Caco-2 (cell line): ENCODE data around the gene DNER. TPM values are rescaled to one million over a fixed set of nuclear protein-coding genes. Genes with fewer than 3 reads are reported as not detected.

Source experiments
- BruUV-seq: library from RNA; stranded (reverse); fragments of 400-500 nt; replicated peaks from 2 replicates; lab custom pipeline; 2021; lab: Mats Ljungman, UMichigan
- CTCF ChIA-PET: fragments of 300-600 bp; sonication (Branson Sonifier 250); formaldehyde crosslinking; loops from one replicate; lab custom pipeline; 2022; ENCODE audit warnings: antibody characterized with exemption; lab: Charles Lee
- POLR2A ChIA-PET: fragments of 300-600 bp; sonication (Branson Sonifier 250); formaldehyde crosslinking; loops from one replicate; lab custom pipeline; 2022; ENCODE audit warnings: antibody characterized with exemption; lab: Charles Lee
- DNase-seq, 2 experiments: peaks; one replicate each; pipeline versions ENCODE4 v3.0.0 to v3.0.0-alpha.2; 2020 to 2022
- H3K27me3 ChIP-seq: replicated peaks from 2 replicates; pipeline ENCODE4 v1.6.0; 2011; ENCODE audit warnings: low read length; ENCODE audit not compliant: control insufficient read depth, insufficient read depth
- H3K36me3 ChIP-seq: 2 replicates; pipeline ENCODE4 v1.5.1; 2011; ENCODE audit warnings: low read length; ENCODE audit not compliant: control insufficient read depth, insufficient read depth
- H3K4me1 ChIP-seq: fragments of 250-450 bp; sonication (Bioruptor Pico); 2 replicates; pipeline ENCODE4 v1.5.1; 2020; ENCODE audit warnings: mild to moderate bottlenecking
- H3K4me3 ChIP-seq: 2 replicates; pipeline ENCODE4 v1.5.1; 2011; ENCODE audit warnings: low read depth, mild to moderate bottlenecking, control low read depth, low read length
- H3K9me3 ChIP-seq: fragments of 250-450 bp; sonication (Bioruptor Pico); 2 replicates; pipeline ENCODE4 v1.5.1; 2020; ENCODE audit warnings: mild to moderate bottlenecking, moderate library complexity
- H3K27ac Mint-ChIP-seq: one replicate; pipeline ENCODE4 v1.8.0; 2022; ENCODE audit warnings: mixed read lengths; ENCODE audit not compliant: unreplicated experiment
- H3K27me3 Mint-ChIP-seq: one replicate; pipeline ENCODE4 v1.8.0; 2022; ENCODE audit warnings: mixed read lengths; ENCODE audit not compliant: insufficient read depth, unreplicated experiment
- H3K36me3 Mint-ChIP-seq: one replicate; pipeline ENCODE4 v1.8.0; 2022; ENCODE audit warnings: mild to moderate bottlenecking, mixed read lengths; ENCODE audit not compliant: insufficient read depth, unreplicated experiment
- H3K4me1 Mint-ChIP-seq: one replicate; pipeline ENCODE4 v1.8.0; 2022; ENCODE audit warnings: low read depth, mixed read lengths; ENCODE audit not compliant: unreplicated experiment
- H3K4me3 Mint-ChIP-seq: one replicate; pipeline ENCODE4 v1.8.0; 2022; ENCODE audit warnings: mild to moderate bottlenecking, moderate library complexity, mixed read lengths; ENCODE audit not compliant: unreplicated experiment
- H3K9me3 Mint-ChIP-seq: one replicate; pipeline ENCODE4 v1.8.0; 2022; ENCODE audit warnings: mixed read lengths; ENCODE audit not compliant: unreplicated experiment
- CTCF ChIP-seq, 2 experiments: fragments of 200-600 bp in 1 of 2; IDR thresholded peaks; 1 replicate in 1 of 2; 2 replicates in 1 of 2; pipeline versions ENCODE4 v1.5.1 to v1.8.0; 2011 to 2022; ENCODE audit warnings: antibody characterized with exemption in 1 of 2, control low read depth in 1 of 2, inconsistent platforms in 1 of 2, low read depth in 1 of 2, low read length in 1 of 2, mild to moderate bottlenecking in 1 of 2, moderate library complexity in 1 of 2; ENCODE audit not compliant: insufficient read depth in 1 of 2, severe bottlenecking in 1 of 2, unreplicated experiment in 1 of 2
- intact Hi-C: fragments of 100-400 bp; cut with micrococcal nuclease; formaldehyde crosslinking; loops from one replicate; pipeline ENCODE4 v1.10.0; 2022; ENCODE audit not compliant: unreplicated experiment
- total RNA-seq: library from RNA; stranded (reverse); gene quantifications from 2 replicates; pipeline ENCODE4 v1.2.3, GENCODE V29; 2022

Gene DNER
- total RNA-seq, 1 experiment from 2014 or later = not detected

- H3K27ac Mint-ChIP-seq = peak overlapping the region; percentile 76
- 0 out of 2 replicates have a peak, but pooled peaks cover 3% of the 10 kb centered on the region for H3K9me3 ChIP-seq
- no peak overlapping the region for H3K4me3 Mint-ChIP-seq
- TF ChIP-seq CTCF (IDR thresholded peaks at IDR 0.05; ENCODE audit: insufficient read depth in 1 of 2, low read depth in 1 of 2, low read length in 1 of 2, severe bottlenecking in 1 of 2, unreplicated experiment in 1 of 2) = no peak
- peaks cover 10% of the 10 kb centered on the region for H3K9me3 Mint-ChIP-seq
- H3K27me3 ChIP-seq = no peaks in the 10 kb centered on the region
- CTCF ChIA-PET = no interaction called here
- H3K4me3 ChIP-seq = no peak overlapping the region
- no TSS peak for BruUV-seq
- peaks cover 7% of the 10 kb centered on the region for H3K4me1 Mint-ChIP-seq
- H3K4me1 ChIP-seq = peaks cover 8% of the 10 kb centered on the region
- DNase-seq = no peak
- POLR2A ChIA-PET = no interaction called here
- intact Hi-C loops = no loop called here
- H3K36me3 ChIP-seq = no peaks in the 10 kb centered on the region
- H3K36me3 Mint-ChIP-seq = no peaks in the 10 kb centered on the region
- H3K27me3 Mint-ChIP-seq = no peaks in the 10 kb centered on the region
Observed at GRCh38 chr2:229410264-229410663, 304.1 kb downstream of the DNER start.

- no peak overlapping the region for H3K4me3 ChIP-seq
- POLR2A ChIA-PET = no interaction called here
- peaks cover 8% of the 10 kb centered on the region for H3K4me1 ChIP-seq
- Mint-ChIP-seq H3K27ac (peak overlapping the region; percentile 76), H3K4me3 (no peak overlapping the region), H3K9me3 (peaks cover 10% of the 10 kb centered on the region), H3K36me3 (no peaks in the 10 kb centered on the region), H3K4me1 (peaks cover 7% of the 10 kb centered on the region), H3K27me3 (no peaks in the 10 kb centered on the region)
- H3K9me3 ChIP-seq = 0 out of 2 replicates have a peak, but pooled peaks cover 3% of the 10 kb centered on the region
- no peak for TF ChIP-seq CTCF (IDR thresholded peaks at IDR 0.05; ENCODE audit: insufficient read depth in 1 of 2, low read depth in 1 of 2, low read length in 1 of 2, severe bottlenecking in 1 of 2, unreplicated experiment in 1 of 2)
- intact Hi-C loops = loop anchor here (5.0 kb wide), 1 partner anchor 137 kb away; the partner anchor contains the start of gene PID1
- H3K27me3 ChIP-seq = no peaks in the 10 kb centered on the region
- DNase-seq = no peak
- H3K36me3 ChIP-seq = no peaks in the 10 kb centered on the region
- no TSS peak for BruUV-seq
- CTCF ChIA-PET = interaction anchor here (0.5 kb wide), 1 partner anchor 21 kb away, joined by 3 read pairs; no protein-coding TSS in a partner anchor
Observed at GRCh38 chr2:229409751-229410181, 304.6 kb downstream of the DNER start.

- no peak for DNase-seq
- POLR2A ChIA-PET = no interaction called here
- Mint-ChIP-seq H3K4me3 (no peak overlapping the region), H3K36me3 (no peaks in the 10 kb centered on the region), H3K27ac (peak overlapping the region; percentile 80), H3K4me1 (peaks cover 9% of the 10 kb centered on the region), H3K9me3 (peaks cover 14% of the 10 kb centered on the region), H3K27me3 (no peaks in the 10 kb centered on the region)
- Histone ChIP-seq H3K4me1 (peaks cover 8% of the 10 kb centered on the region), H3K4me3 (no peak overlapping the region), H3K27me3 (no peaks in the 10 kb centered on the region), H3K36me3 (no peaks in the 10 kb centered on the region), H3K9me3 (0 out of 2 replicates have a peak, but pooled peaks cover 3% of the 10 kb centered on the region)
- intact Hi-C loops = loop anchor here (5.0 kb wide), 1 partner anchor 137 kb away; the partner anchor contains the start of gene PID1
- BruUV-seq = no TSS peak
- no peak for TF ChIP-seq CTCF (IDR thresholded peaks at IDR 0.05; ENCODE audit: insufficient read depth in 1 of 2, low read depth in 1 of 2, low read length in 1 of 2, severe bottlenecking in 1 of 2, unreplicated experiment in 1 of 2)
- CTCF ChIA-PET = no interaction called here
Observed at GRCh38 chr2:229408962-229409361, 305.4 kb downstream of the DNER start.
